Mesothelial cell of epicardium (in vitro differentiated cells): Measurements from ENCODE around the gene MAML2. TPM values are rescaled to one million over a fixed set of nuclear protein-coding genes. Genes with fewer than 3 reads are reported as not detected.

ENCODE experiments used
- DNase-seq, 2 experiments: peaks; one replicate each; pipeline ENCODE4 v3.0.0; 2021; ENCODE audit warnings: low spot score in 2 of 2; ENCODE audit not compliant: unreplicated experiment in 2 of 2
- H3K27ac Mint-ChIP-seq: 2 replicates; pipeline ENCODE4 v1.8.0; 2021; ENCODE audit warnings: mixed read lengths
- H3K27me3 Mint-ChIP-seq: 2 replicates; pipeline ENCODE4 v1.8.0; 2021; ENCODE audit warnings: low read depth, mixed read lengths
- H3K36me3 Mint-ChIP-seq: 2 replicates; pipeline ENCODE4 v1.8.0; 2021; ENCODE audit warnings: mixed read lengths
- H3K4me1 Mint-ChIP-seq: 2 replicates; pipeline ENCODE4 v1.8.0; 2021; ENCODE audit warnings: mixed read lengths
- H3K4me3 Mint-ChIP-seq: 2 replicates; pipeline ENCODE4 v1.8.0; 2021; ENCODE audit warnings: mild to moderate bottlenecking, moderate library complexity, mixed read lengths
- H3K9me3 Mint-ChIP-seq: 2 replicates; pipeline ENCODE4 v1.8.0; 2021; ENCODE audit warnings: mixed read lengths
- CTCF ChIP-seq: fragments of 200-600 bp; sonication (generic); IDR thresholded peaks from one replicate; pipeline ENCODE4 v1.5.0; 2021; ENCODE audit warnings: antibody characterized with exemption; ENCODE audit not compliant: unreplicated experiment
- total RNA-seq: library from RNA; stranded (reverse); gene quantifications from 3 replicates; pipeline ENCODE4 v1.2.1, GENCODE V29; 2021

The MAML2 gene
- total RNA-seq, 1 donor from 2014 or later = 38.3 TPM

GRCh38 chr11:96084610-96085318, 258.2 kb downstream of the MAML2 start:
- Mint-ChIP-seq H3K27ac (no peak overlapping the region), H3K4me3 (no peak overlapping the region), H3K27me3 (no peaks in the 10 kb centered on the region), H3K4me1 (peaks cover 36% of the 10 kb centered on the region), H3K36me3 (no peaks in the 10 kb centered on the region), H3K9me3 (no peaks in the 10 kb centered on the region)
- no peak for DNase-seq
- TF ChIP-seq CTCF = no peak

GRCh38 chr11:96082936-96083335, 260.1 kb downstream of the MAML2 start:
- Mint-ChIP-seq H3K4me1 (peaks cover 26% of the 10 kb centered on the region), H3K27me3 (no peaks in the 10 kb centered on the region), H3K4me3 (no peak overlapping the region), H3K27ac (no peak overlapping the region), H3K9me3 (no peaks in the 10 kb centered on the region), H3K36me3 (no peaks in the 10 kb centered on the region)
- DNase-seq = no peak
- TF ChIP-seq CTCF = no peak

DNA sequence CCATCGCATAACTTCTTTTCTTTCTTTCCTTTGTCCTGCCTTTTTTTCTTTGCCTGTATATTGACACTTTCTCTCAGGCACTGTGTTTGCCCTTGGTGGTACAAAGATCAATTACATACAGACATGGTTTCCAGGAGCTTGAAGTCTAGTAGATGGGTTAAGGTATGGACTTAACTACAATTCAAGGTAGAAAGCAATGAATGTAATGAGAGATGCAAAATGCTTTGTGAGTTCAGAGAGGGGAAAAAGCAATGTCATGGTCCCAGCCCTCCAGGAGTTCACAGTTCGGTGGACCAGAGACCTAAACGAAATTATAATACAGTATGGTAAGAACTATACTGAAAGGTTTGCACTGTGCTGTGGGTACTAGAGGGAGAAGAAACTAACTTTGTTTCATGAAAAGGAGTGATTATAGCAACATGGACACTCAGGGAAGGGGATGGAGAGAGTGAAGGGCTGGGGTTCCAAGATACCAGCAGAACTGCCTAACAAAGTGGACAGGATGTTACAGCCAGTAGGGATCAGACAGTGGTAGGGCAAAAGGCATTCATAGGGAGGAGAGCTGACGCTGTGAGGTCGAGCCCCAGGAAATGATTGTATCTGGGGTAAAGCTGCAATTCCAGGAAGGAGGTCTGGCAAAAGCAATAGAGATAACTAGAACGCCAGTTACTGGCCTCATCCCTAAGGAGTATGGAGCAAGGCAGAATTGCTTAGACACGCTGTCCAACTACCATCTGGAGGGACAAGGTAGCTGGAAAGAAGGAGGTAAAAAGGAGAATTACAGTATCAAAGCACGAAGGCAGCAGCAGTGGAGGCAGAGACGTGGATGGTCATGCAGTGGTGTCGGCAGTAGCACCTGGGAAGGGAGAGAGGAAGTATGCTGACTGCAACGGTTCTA, 260.7 kb downstream of the MAML2 start:
- TF ChIP-seq CTCF = no peak
- H3K27me3 Mint-ChIP-seq = no peaks in the 10 kb centered on the region
- no peaks in the 10 kb centered on the region for H3K9me3 Mint-ChIP-seq
- no peak overlapping the region for H3K4me3 Mint-ChIP-seq
- H3K4me1 Mint-ChIP-seq = peaks cover 24% of the 10 kb centered on the region
- no peaks in the 10 kb centered on the region for H3K36me3 Mint-ChIP-seq
- no peak for DNase-seq
- H3K27ac Mint-ChIP-seq = no peak overlapping the region

DNA sequence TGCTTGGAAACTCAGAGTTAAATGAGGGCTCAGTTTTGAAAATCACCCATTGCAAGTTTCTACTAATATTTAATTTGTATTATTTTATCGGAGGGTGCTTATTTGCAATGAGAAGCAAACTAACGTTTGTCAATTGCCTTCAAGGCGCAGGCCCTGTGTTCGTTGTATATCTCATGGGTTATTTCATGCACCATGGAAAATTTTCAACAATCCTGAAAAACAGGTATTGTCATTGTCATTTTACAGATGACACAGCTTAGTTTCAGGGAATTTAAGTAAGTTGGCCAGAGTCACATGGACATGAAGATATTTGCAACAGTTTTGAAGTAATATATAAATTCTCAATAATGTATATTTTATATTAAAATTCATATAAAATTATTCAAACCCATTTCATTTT, 261.4 kb downstream of the MAML2 start:
- Mint-ChIP-seq H3K4me3 (no peak overlapping the region), H3K36me3 (no peaks in the 10 kb centered on the region), H3K4me1 (peaks cover 23% of the 10 kb centered on the region), H3K27me3 (no peaks in the 10 kb centered on the region), H3K9me3 (no peaks in the 10 kb centered on the region), H3K27ac (peak overlapping the region; percentile 22)
- no peak for DNase-seq
- TF ChIP-seq CTCF = no peak

DNA sequence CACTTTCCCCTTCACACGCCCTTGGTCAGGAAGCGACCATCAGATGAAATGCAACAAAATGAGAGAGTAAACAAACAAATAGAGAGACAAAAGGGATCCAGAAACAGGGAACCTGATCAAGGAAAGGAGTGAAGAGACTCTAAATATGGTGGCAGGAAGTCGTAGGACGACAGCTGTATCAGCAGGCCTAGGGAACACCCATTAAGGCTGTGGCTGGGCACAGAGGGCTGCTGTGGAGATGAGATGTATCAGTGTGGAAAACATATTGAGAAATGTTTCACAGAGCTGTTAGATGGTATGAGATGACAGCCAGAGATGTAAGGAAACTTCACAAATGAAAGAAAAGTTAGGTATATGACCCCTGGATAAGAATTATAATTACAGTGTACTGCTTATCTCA, 263.3 kb downstream of the MAML2 start:
- H3K4me3 Mint-ChIP-seq = no peak overlapping the region
- TF ChIP-seq CTCF = no peak
- no peaks in the 10 kb centered on the region for H3K9me3 Mint-ChIP-seq
- H3K4me1 Mint-ChIP-seq = peaks cover 34% of the 10 kb centered on the region
- no peak for DNase-seq
- H3K27ac Mint-ChIP-seq = peak overlapping the region; percentile 23
- H3K36me3 Mint-ChIP-seq = no peaks in the 10 kb centered on the region
- H3K27me3 Mint-ChIP-seq = no peaks in the 10 kb centered on the region
